ENCODE measurements around the gene TRMT1. TPM values are rescaled to one million over a fixed set of nuclear protein-coding genes. Genes with fewer than 3 reads are reported as not detected.

The TRMT1 gene
- total RNA-seq, 2 experiments from 2014 or later: 114 TPM

DNA sequence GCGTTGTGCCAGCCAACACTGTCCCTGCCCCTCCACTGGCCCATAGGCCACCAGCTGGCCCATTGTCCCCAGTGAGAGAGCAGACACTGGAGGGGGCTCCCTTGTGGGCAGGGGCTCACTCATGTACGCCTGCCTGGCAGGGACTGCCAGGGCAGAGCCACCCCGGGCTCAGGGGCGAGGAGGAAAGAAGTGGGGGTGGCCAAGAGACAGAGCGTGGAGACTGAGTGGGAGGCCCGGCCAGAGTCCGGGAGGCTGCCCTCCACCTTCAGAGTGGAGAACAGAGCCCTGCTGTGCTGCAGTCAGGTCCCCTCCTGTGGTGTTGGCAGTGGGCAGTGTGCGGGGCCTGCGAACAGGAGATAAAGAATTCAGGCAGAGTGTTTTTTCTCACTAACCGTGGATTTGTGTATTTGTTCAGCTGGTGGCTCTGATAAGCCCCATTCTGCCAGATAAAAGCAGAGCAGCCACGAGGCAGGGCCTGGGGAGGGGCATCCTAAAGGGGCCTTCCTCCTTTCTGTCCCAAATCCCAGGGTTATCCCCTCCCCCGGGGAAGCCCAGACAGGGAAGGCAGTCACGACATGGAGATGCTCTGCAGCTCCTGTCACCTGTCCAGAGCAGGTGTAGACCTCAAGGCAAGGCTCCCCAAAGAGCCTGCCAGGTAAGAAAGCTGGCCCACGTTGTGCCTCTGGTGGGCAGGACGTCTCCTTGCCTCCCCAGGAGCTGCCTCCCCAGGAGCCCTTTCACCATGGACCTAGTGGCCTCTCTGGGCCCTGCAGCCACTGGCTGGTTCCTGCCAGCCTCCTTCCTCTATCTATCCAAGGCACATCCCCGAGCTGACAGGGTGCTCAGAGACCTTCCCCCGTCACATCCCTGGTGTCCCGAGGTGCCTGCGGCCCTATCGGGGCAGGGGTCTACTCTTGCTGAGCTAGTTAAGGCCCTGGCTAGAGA lies 46.9 kb downstream of the TRMT1 start:
- DNase-seq: no peak
- Mint-ChIP-seq H3K9me3 (no peaks in the 10 kb centered on the region), H3K27me3 (no peaks in the 10 kb centered on the region), H3K4me1 (no peaks in the 10 kb centered on the region), H3K27ac (no peak overlapping the region), H3K4me3 (no peak overlapping the region), H3K36me3 (no peaks in the 10 kb centered on the region)

DNA sequence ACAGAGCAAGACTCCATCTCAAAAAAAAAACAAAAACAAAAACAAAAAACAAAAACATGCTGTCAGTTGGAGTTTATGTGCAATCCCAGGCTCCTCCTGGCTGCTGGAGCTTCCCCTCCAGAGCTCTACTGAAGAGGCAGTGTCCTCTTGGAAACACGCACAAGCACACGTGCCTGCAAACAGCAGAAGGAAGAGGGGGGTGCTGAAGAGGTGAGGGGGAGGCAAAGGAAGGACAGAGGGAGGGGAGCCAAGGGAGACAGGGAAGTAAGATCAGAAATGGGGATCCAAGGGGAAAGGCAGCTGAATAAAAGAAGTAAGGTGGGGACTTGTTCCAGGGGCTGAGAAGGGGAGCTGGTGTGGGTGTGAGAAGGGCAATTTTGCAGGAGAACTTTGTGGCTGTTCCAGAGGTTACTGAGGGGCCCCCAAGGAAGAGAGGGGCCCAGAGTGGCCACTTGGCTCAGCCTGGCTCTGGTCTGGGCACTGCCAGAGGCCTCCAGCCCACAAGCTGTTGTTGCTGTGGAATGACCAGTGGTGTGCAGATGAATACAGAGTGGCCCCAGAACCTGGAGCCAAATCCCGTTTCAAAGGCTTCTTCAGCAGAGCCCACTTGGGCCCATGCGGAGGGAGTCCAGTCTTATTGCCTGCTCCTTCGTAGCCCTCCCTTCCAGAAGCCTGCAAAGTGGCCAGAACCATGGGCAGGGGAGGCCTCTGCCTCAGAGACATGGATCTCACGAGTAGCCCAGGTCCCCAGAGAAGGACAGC lies 48.3 kb downstream of the TRMT1 start:
- no peak for DNase-seq
- H3K4me3 Mint-ChIP-seq: no peak overlapping the region
- H3K36me3 Mint-ChIP-seq: no peaks in the 10 kb centered on the region
- H3K27ac Mint-ChIP-seq: no peak overlapping the region
- H3K27me3 Mint-ChIP-seq: peaks cover 3% of the 10 kb centered on the region
- H3K9me3 Mint-ChIP-seq: no peaks in the 10 kb centered on the region
- H3K4me1 Mint-ChIP-seq: no peaks in the 10 kb centered on the region

DNA sequence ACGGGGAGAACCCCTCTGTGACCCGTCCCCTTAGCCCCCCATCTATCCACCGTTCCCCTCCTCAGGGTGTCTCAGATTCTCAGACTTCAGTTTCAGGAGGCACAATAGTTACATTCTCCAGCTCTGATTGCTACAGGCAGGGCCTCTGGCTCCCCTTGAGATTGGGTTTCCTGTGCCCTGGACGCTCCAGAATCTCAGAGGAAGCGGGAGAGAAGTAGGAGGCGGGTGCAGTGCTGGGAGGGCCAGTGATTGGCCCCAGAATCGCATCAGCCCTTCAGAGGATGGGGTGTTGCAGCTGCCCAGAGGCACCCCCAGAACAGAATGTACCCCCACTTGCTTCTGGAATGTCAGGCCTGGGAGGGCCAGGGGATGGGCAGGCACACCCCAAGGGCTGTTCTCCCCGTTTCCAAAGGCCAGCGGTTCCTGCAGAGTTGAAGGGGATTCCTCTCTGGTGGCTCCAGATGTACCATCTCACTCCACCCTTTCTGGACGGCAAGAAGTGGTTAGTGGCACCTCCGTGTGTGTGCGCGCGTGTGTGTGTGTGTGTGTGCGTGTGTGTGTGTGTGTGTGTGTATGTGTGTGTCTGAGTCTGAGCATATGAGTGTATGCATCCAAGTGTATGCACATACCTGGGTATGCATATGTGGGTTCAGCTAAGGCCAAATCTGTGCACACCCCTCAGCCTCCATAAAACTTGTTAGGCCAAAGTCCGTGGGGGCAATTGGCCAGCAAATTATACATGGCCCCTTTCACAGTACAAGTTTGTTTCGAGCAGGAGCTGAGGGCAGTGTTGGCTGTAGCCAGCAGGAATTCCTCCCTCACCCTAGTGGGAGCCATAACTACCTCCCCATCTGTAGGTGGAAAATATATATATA lies 49.4 kb downstream of the TRMT1 start:
- Mint-ChIP-seq H3K4me3 (no peak overlapping the region), H3K36me3 (no peaks in the 10 kb centered on the region), H3K4me1 (no peaks in the 10 kb centered on the region), H3K27me3 (peaks cover 9% of the 10 kb centered on the region), H3K9me3 (no peaks in the 10 kb centered on the region), H3K27ac (no peak overlapping the region)
- no peak for DNase-seq

DNA sequence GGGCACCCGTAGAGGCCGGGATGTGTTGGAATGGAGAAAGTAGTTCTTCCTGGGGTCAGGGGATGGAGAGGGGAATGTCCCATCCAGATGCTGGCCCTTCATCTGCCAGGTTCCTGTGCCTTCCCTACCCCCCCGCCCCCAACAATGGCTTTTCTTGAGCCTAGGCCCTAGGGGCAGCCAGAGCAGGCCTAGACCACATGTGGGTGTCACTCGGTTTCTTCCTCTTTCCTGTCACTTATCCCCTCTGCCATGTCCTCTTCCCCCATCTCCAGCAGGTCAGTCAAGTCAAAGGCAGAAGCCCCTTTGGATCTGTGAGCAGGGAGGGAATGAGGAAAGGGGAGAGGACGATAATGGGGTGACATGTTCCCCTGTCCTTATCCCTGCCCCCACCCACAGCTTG lies 50.3 kb downstream of the TRMT1 start:
- H3K4me3 Mint-ChIP-seq: no peak overlapping the region
- peaks cover 17% of the 10 kb centered on the region for H3K27me3 Mint-ChIP-seq
- peaks cover 3% of the 10 kb centered on the region for H3K4me1 Mint-ChIP-seq
- no peak for DNase-seq
- H3K27ac Mint-ChIP-seq: no peak overlapping the region
- H3K36me3 Mint-ChIP-seq: no peaks in the 10 kb centered on the region
- no peaks in the 10 kb centered on the region for H3K9me3 Mint-ChIP-seq

DNA sequence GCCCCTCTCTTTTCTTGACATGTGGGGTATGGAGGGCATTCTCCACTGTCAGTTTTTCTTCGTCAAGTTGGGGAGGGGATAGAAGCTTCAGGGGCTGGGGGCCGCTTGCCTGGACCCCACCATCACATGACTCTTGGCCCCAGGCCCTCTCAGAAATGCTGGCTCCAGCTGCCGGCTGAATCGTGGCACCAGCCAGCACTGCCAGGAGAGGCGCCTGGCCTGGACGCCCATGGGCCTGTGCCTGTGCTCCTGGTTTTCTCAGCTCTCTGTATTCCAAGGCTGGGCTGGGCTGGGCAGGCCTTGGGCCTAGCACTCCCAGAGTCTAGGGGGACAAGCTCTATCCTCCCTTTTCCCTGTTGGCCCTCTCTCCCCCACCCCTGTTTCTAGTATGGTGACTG lies 52.4 kb downstream of the TRMT1 start:
- Mint-ChIP-seq H3K9me3 (no peaks in the 10 kb centered on the region), H3K4me3 (no peak overlapping the region), H3K36me3 (no peaks in the 10 kb centered on the region), H3K4me1 (peaks cover 8% of the 10 kb centered on the region), H3K27me3 (peaks cover 19% of the 10 kb centered on the region), H3K27ac (no peak overlapping the region)
- no peak for DNase-seq

DNA sequence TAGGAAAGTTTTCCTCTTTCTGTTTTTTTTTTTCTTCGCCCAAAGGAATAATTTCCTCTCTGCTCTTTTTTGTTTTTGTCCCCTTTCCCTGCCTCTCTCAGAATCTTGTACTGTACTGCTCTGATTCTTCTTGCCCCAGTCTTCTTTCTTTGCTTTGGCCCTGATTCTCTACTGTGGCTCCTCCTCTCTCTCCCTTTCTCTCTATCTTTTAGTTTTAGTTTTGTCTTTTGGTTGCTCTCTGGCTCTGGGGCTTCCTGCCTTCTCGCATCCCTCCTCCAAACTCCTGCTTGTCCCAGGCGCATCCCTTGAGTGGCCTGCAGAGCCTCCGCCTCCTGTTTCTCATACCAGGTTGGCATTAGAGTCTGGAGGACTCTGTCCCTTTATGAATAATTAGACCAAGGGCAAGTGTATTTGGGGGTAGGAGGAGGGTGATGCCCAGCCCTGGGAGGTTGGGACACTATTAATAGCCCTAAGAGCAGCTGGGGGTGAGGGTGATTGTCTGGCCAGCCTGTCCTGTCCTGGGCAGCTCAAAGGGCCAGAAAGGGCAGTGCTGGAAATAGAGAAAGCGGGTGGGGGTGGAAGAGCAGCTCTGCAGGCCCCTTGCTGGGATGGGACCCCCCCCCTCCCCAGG lies 53.0 kb downstream of the TRMT1 start:
- H3K9me3 Mint-ChIP-seq: no peaks in the 10 kb centered on the region
- no peak for DNase-seq
- H3K4me3 Mint-ChIP-seq: no peak overlapping the region
- H3K27ac Mint-ChIP-seq: no peak overlapping the region
- no peaks in the 10 kb centered on the region for H3K36me3 Mint-ChIP-seq
- peaks cover 19% of the 10 kb centered on the region for H3K27me3 Mint-ChIP-seq
- H3K4me1 Mint-ChIP-seq: peaks cover 8% of the 10 kb centered on the region

DNA sequence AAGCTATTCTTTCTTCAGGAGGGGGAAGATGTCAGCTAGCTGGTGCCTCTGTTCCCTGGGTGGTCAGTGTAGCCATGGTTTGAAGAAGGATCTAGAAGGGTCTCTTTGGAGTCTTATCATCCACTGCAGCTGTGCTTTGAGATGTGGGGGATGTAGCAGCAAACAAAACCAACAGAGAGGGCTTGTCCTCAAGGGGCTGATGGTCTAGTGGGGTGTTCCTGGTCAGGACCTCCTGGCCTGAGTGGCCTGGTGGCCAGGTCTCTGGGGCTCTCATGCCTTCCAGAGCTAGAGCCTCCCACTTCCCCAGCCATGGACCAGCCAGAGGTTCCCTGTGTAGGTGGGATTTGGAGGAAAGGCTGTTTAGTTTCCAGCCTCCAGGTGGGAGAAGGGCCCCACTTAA lies 54.2 kb downstream of the TRMT1 start:
- peaks cover 19% of the 10 kb centered on the region for H3K27me3 Mint-ChIP-seq
- no peak for DNase-seq
- H3K4me1 Mint-ChIP-seq: peaks cover 8% of the 10 kb centered on the region
- H3K27ac Mint-ChIP-seq: no peak overlapping the region
- H3K4me3 Mint-ChIP-seq: no peak overlapping the region
- no peaks in the 10 kb centered on the region for H3K9me3 Mint-ChIP-seq
- no peaks in the 10 kb centered on the region for H3K36me3 Mint-ChIP-seq

DNA sequence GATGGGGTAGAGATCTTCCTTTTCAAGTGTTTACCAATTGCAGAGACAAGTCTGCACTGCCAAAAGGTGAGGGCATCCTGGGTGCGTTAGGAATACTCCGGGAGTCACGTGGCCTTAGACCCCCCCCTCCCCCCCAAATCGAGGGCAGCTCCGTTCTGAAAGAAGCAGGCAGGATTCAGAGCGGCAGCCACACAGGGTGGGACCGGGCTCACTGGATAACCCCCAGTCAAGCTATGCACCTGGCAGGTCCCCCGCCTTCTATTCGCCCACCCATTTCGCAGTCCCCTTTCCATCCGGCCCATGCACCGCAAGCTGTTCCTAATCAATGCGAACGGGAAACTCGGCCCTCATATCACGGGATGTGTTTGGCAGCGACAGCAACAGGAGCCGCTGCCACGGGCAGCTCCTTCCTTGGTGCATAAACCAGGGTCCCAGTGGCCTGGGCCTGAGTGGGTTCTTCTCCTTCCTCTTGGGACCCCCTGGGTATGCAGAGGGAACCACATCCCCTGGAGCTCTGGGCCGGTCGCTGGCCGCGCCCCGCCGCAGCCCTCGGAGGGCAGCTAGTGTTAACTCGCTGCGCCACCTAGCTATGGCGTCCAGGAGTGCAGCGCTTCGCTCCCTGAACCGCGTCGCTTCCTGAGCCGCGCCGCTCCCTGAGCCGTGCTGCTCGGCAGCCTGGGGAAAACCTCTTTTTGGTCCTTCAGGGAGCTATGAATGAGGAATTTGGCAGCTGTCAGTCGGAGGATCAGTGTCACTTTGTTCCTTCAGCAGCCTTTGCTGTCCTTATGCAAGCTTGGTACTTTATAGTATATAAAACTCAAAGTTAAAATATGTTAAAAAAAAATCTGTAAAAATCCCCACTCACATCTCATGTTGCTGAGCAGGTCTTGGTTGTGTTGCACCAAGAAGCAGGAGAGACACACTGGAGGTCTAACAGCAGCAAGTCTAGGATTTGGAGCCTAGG lies 55.3 kb downstream of the TRMT1 start:
- H3K27ac Mint-ChIP-seq: no peak overlapping the region
- H3K4me1 Mint-ChIP-seq: peaks cover 8% of the 10 kb centered on the region
- peak; percentile 78 for DNase-seq
- H3K36me3 Mint-ChIP-seq: no peaks in the 10 kb centered on the region
- H3K9me3 Mint-ChIP-seq: no peaks in the 10 kb centered on the region
- peaks cover 19% of the 10 kb centered on the region for H3K27me3 Mint-ChIP-seq
- H3K4me3 Mint-ChIP-seq: peak overlapping the region; percentile 65

DNA sequence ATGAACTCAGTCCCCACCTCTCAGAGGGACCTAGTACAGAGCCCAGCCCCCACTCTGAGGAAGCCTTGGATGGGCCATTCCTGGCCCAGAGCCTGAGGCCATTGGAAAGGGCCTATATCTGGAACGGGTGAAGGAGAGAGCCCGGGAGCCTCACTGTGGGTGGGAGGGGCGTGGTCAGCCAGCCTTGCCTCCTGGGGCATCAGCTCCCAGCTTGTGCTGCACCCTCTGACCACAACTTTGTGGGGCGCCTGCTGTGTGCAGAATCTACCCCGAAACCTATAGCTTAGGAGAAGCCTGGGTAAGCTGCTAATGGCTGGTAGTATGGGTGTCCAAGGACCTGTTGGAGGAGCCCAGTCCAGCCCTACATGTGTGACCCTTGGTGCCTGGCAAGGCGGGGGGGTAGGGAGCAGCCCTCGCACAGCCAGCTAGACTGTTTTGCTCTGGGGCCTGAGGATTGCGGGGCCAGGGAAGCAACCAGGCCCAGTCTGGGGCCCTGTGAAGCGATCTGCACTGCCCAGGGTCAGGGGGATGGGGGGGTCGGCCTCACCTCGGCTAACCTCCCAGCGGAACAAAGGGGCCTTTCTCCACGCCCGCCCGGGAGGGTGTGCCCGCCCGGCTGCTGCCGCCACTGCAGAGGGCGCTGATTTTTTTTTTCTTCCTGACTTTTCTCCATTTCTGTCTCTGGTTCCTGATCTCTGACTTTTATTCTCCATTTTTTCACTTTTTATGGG lies 56.1 kb downstream of the TRMT1 start:
- Mint-ChIP-seq H3K9me3 (no peaks in the 10 kb centered on the region), H3K27ac (no peak overlapping the region), H3K4me3 (peak overlapping the region; percentile 65), H3K4me1 (peaks cover 8% of the 10 kb centered on the region), H3K36me3 (no peaks in the 10 kb centered on the region), H3K27me3 (peaks cover 23% of the 10 kb centered on the region)
- no peak for DNase-seq

DNA sequence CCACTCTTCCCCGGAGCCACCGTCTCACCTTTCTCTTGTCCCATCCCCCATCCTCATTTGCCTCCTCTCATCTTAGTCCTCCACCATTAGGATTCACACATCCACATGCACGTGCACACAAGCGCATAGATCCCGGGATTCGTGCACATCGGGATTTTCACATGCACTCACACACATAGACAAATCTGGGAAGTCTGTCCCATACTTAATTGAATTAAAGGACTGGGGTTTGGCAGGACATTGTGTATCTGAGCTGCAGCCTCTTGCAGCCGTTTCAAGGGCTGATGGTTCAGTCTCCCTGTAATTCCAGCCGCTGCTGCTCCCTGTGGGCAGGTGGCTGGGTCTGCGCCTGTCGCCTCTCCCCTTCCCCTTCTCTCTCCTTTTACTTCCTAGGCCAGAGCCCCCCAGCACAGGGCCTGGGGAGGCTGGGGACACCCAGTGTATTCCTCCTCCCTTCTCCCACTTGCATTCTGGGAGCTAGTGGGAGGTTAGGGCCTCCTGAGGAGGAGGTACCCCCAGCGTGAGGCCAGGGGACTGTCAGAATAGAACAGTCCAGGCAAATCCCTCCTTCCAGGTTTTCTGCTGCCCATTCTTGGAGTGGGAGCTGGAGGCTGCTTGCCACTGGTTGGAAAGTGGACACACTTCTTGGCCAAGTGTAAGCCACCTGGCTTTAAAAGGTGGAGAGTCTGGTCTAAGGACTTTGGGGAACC lies 57.4 kb downstream of the TRMT1 start:
- H3K27me3 Mint-ChIP-seq: peaks cover 23% of the 10 kb centered on the region
- no peak for DNase-seq
- H3K27ac Mint-ChIP-seq: no peak overlapping the region
- peaks cover 8% of the 10 kb centered on the region for H3K4me1 Mint-ChIP-seq
- no peaks in the 10 kb centered on the region for H3K9me3 Mint-ChIP-seq
- no peak overlapping the region for H3K4me3 Mint-ChIP-seq
- no peaks in the 10 kb centered on the region for H3K36me3 Mint-ChIP-seq

DNA sequence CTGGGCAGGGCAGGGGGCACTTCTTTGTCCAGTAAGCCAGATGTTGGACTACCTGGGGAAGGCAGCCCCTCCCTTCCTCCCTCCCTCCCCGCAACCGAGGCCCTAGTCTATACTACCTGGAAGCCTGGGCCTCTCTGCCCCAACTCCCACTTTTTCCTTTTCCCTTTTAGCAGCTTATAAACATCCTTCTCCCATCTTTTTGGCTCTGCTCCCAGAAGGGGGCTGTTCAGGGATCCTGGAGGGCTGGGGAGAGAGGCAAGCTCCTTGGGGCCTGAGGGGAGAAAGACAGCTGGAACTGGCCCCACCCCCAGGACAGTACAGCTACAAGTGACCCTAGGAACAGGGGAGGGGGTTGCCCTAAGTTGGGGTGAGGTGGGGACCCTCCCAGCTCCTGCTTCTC lies 58.8 kb downstream of the TRMT1 start:
- H3K27ac Mint-ChIP-seq: no peak overlapping the region
- no peaks in the 10 kb centered on the region for H3K36me3 Mint-ChIP-seq
- peaks cover 8% of the 10 kb centered on the region for H3K4me1 Mint-ChIP-seq
- no peak for DNase-seq
- H3K27me3 Mint-ChIP-seq: peaks cover 18% of the 10 kb centered on the region
- H3K9me3 Mint-ChIP-seq: no peaks in the 10 kb centered on the region
- no peak overlapping the region for H3K4me3 Mint-ChIP-seq

DNA sequence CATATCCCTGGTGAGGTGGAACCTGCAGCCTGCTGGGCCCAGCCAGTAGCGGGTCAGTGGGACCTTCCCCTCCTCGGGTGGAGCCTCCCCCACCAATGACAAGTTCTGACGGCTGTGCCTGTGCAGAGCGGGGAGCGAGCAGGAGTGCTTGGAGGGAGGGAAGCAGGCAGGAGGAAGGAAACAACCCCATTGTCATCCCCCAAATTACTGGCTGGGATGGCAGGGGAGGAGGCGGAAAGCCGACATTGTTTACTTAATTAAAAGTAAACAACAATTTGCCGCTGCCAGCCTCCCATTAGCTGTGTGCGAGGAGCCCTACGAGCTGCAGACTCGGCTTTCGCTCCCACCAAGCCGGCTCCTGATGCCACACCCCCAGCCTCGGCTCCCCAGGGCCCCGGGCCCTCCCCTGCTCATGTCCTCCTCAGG lies 59.4 kb downstream of the TRMT1 start:
- Mint-ChIP-seq H3K4me1 (peaks cover 8% of the 10 kb centered on the region), H3K36me3 (no peaks in the 10 kb centered on the region), H3K27me3 (peaks cover 14% of the 10 kb centered on the region), H3K27ac (no peak overlapping the region), H3K9me3 (no peaks in the 10 kb centered on the region), H3K4me3 (no peak overlapping the region)
- DNase-seq: no peak

Measured in activated naive CD8-positive, alpha-beta T cell treated with anti-CD3 and anti-CD28 coated beads for 36 hours (primary cell).